HG03103 (cell line): ENCODE measurements around the gene CPD.
"Not testable (repeated sequence)": the region's sequence is repeated elsewhere in the genome, so short reads cannot be mapped to it uniquely, and the experiment has no call there.

ENCODE experiments used
- ATAC-seq: cut with Tn5 transposase; IDR thresholded peaks from one replicate; pipeline ENCODE4 v1.9.1; 2021; ENCODE audit warnings: low read depth; ENCODE audit not compliant: unreplicated experiment

CPD gene

GRCh38 chr17:30422171-30422570 is 43.4 kb downstream of the CPD start:
- ATAC-seq = no peak

- no peak for ATAC-seq
These were observed 45.7 kb downstream of the CPD start for GRCh38 chr17:30424471-30424870.

GRCh38 chr17:30426292-30426691 is 47.6 kb downstream of the CPD start:
- ATAC-seq = no peak

- ATAC-seq = no peak
These were observed 48.9 kb downstream of the CPD start for GRCh38 chr17:30427611-30428010.

GRCh38 chr17:30429155-30429554 is 50.4 kb downstream of the CPD start:
- ATAC-seq = no peak

GRCh38 chr17:30433514-30433913 is 54.8 kb downstream of the CPD start:
- no peak for ATAC-seq

GRCh38 chr17:30436729-30437128 is 58.0 kb downstream of the CPD start:
- ATAC-seq = no peak

- no peak for ATAC-seq
These were observed 65.0 kb downstream of the CPD start for GRCh38 chr17:30443721-30444120.

- not testable (repeated sequence) for ATAC-seq
These were observed 67.9 kb downstream of the CPD start for GRCh38 chr17:30446640-30447039.

GRCh38 chr17:30449480-30449879 is 70.8 kb downstream of the CPD start:
- no peak for ATAC-seq

- no peak for ATAC-seq
These were observed 71.6 kb downstream of the CPD start for GRCh38 chr17:30450125-30451027.

- no peak for ATAC-seq
These were observed 75.9 kb downstream of the CPD start for GRCh38 chr17:30454635-30455034.

GRCh38 chr17:30458371-30458770 is 79.6 kb downstream of the CPD start:
- ATAC-seq = no peak

GRCh38 chr17:30458797-30459413 is 80.2 kb downstream of the CPD start:
- not testable (repeated sequence) for ATAC-seq

- no peak for ATAC-seq
These were observed 89.7 kb downstream of the CPD start for GRCh38 chr17:30468465-30468864.

- ATAC-seq = no peak
These were observed 93.6 kb downstream of the CPD start for GRCh38 chr17:30472238-30472890.

- ATAC-seq = no peak
These were observed 96.5 kb downstream of the CPD start for GRCh38 chr17:30475206-30475605.

- ATAC-seq = peak; percentile 8
These were observed 98.0 kb downstream of the CPD start for GRCh38 chr17:30476726-30477082.

GRCh38 chr17:30477083-30477773 is 98.5 kb downstream of the CPD start, which contains the start of gene GOSR1:
TSS of gene GOSR1 (plus strand) at chr17:30477408. CDS start at chr17:30477434, 26 bp downstream.
- peak; percentile 94 for ATAC-seq

GRCh38 chr17:30477774-30478115 is 99.0 kb downstream of the CPD start:
- ATAC-seq = peak; percentile 6

- ATAC-seq = no peak
These were observed 103.8 kb downstream of the CPD start for GRCh38 chr17:30482555-30482954.
